HEK293T (cell line): Measurements from ENCODE around the gene OR2A5.
"Not testable (repeated sequence)": the region's sequence is repeated elsewhere in the genome, so short reads cannot be mapped to it uniquely, and the experiment has no call there.

Experiments used
- CTCF ChIA-PET: fragments of 350-600 bp; formaldehyde crosslinking; extraction: SDS; loops from one replicate; lab custom pipeline; 2021; ENCODE audit warnings: antibody characterized with exemption, inconsistent platforms; lab: Yijun Ruan, JAX
- POLR2A ChIA-PET: fragments of 350-600 bp; formaldehyde crosslinking; extraction: SDS; loops from one replicate; lab custom pipeline; 2020; ENCODE audit warnings: antibody characterized with exemption, inconsistent platforms; lab: Yijun Ruan, JAX
- DNase-seq: peaks from one replicate; pipeline ENCODE4 v3.0.0; 2012; ENCODE audit warnings: mixed read lengths; ENCODE audit errors: extremely low spot score
- ARNT ChIP-seq: fragments of 450-650 bp; IDR thresholded peaks from 2 replicates; pipeline ENCODE4 v1.6.1; 2017; ENCODE audit warnings: mild to moderate bottlenecking
- BHLHE40 ChIP-seq: fragments of 450-650 bp; IDR thresholded peaks from 2 replicates; pipeline ENCODE4 v1.6.1; 2016; ENCODE audit warnings: mild to moderate bottlenecking, moderate library complexity, borderline replicate concordance
- CTBP1 ChIP-seq: fragments of 450-650 bp; IDR thresholded peaks from 2 replicates; pipeline ENCODE4 v1.6.1; 2016; ENCODE audit warnings: borderline replicate concordance
- ELF4 ChIP-seq: fragments of 450-650 bp; IDR thresholded peaks from 2 replicates; pipeline ENCODE4 v1.6.1; 2017; ENCODE audit warnings: antibody characterized with exemption
- FOXA1 ChIP-seq: fragments of 450-650 bp; IDR thresholded peaks from 2 replicates; pipeline ENCODE4 v1.6.1; 2016; ENCODE audit warnings: mild to moderate bottlenecking
- FOXK2 ChIP-seq: fragments of 450-650 bp; IDR thresholded peaks from 2 replicates; pipeline ENCODE4 v1.6.1; 2016; ENCODE audit warnings: mild to moderate bottlenecking
- FOXM1 ChIP-seq: fragments of 450-650 bp; IDR thresholded peaks from 2 replicates; pipeline ENCODE4 v1.6.1; 2017; ENCODE audit warnings: mild to moderate bottlenecking, borderline replicate concordance
- HDGF ChIP-seq: fragments of 450-650 bp; IDR thresholded peaks from 2 replicates; pipeline ENCODE4 v1.6.1; 2017; ENCODE audit warnings: antibody characterized with exemption, borderline replicate concordance
- L3MBTL2 ChIP-seq: fragments of 450-650 bp; conservative IDR thresholded peaks from 2 replicates; pipeline ENCODE4 v1.6.1; 2016; ENCODE audit warnings: mild to moderate bottlenecking
- LEF1 ChIP-seq: fragments of 450-650 bp; IDR thresholded peaks from 2 replicates; pipeline ENCODE4 v1.6.1; 2017; ENCODE audit warnings: mild to moderate bottlenecking, borderline replicate concordance
- NFRKB ChIP-seq: fragments of 450-650 bp; IDR thresholded peaks from 2 replicates; pipeline ENCODE4 v1.6.1; 2016; ENCODE audit warnings: mild to moderate bottlenecking, moderate library complexity
- PKNOX1 ChIP-seq: fragments of 450-650 bp; IDR thresholded peaks from 2 replicates; pipeline ENCODE4 v1.6.1; 2016
- SP1 ChIP-seq: fragments of 450-650 bp; IDR thresholded peaks from 2 replicates; pipeline ENCODE4 v1.6.1; 2017
- SUZ12 ChIP-seq: fragments of 450-650 bp; IDR thresholded peaks from 2 replicates; pipeline ENCODE4 v1.6.1; 2016; ENCODE audit warnings: mild to moderate bottlenecking
- TARDBP ChIP-seq: fragments of 450-650 bp; IDR thresholded peaks from 2 replicates; pipeline ENCODE4 v1.6.1; 2016
- ZNF384 ChIP-seq: fragments of 450-650 bp; IDR thresholded peaks from 2 replicates; pipeline ENCODE4 v1.6.1; 2016

OR2A5 gene

DNA sequence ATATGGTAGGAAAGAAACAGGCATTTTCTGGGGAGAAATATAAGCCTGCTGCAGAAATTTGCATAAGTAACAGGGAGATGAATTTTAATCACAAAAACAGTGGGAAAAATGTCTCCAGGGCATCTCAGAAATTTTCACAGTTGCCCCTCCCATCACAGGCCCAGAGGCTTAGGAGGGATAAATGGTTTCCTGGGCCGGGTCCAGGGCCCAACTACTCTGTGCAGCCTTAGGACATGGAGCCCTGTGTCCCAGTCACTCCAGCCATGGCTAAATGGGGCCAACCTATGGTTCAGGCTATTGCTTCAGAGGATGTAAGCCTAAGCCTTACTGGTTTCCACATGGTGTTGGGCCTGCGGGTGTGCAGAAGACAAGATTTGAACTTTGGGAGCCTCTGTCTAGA, 39.4 kb upstream of the OR2A5 start:
- TF ChIP-seq SP1 (no peak), FOXA1 (no peak), BHLHE40 (no peak), ZNF384 (no peak), ELF4 (no peak), FOXK2 (no peak)
- DNase-seq, result no peak
- ChIA-PET CTCF (no interaction called here), POLR2A (no interaction called here)

- DNase-seq, CTCF ChIA-PET, POLR2A ChIA-PET: not testable (repeated sequence)
Measured at GRCh38 chr7:144010061-144010460, 38.7 kb upstream of the OR2A5 start.

- POLR2A ChIA-PET, DNase-seq, CTCF ChIA-PET: not testable (repeated sequence)
Measured at GRCh38 chr7:144010821-144011220, 37.9 kb upstream of the OR2A5 start.

- POLR2A ChIA-PET, result no interaction called here
- TF ChIP-seq PKNOX1, result no peak
- TF ChIP-seq TARDBP, result no peak
- no peak for TF ChIP-seq LEF1
- no peak for TF ChIP-seq HDGF
- TF ChIP-seq NFRKB, result no peak
- TF ChIP-seq FOXK2, result no peak
- no peak for TF ChIP-seq FOXM1
- TF ChIP-seq FOXA1, result no peak
- no peak for TF ChIP-seq CTBP1
- TF ChIP-seq L3MBTL2, result no peak
- TF ChIP-seq SUZ12, result no peak
- no peak for TF ChIP-seq ELF4
- no peak for TF ChIP-seq ARNT
- no peak for TF ChIP-seq SP1
- TF ChIP-seq ZNF384, result no peak
- no peak for TF ChIP-seq BHLHE40
- CTCF ChIA-PET, result interaction anchor here (0.7 kb wide), 1 partner anchor 426 kb away, joined by 4 read pairs; no protein-coding TSS in a partner anchor
- no peak for DNase-seq
Measured at GRCh38 chr7:144011458-144012230, 37.1 kb upstream of the OR2A5 start.

- CTCF ChIA-PET, result no interaction called here
Measured at GRCh38 chr7:144018065-144018464, 30.7 kb upstream of the OR2A5 start.

GRCh38 chr7:144019457-144019856, 29.3 kb upstream of the OR2A5 start:
- ChIA-PET POLR2A (no interaction called here), CTCF (no interaction called here)
- TF ChIP-seq L3MBTL2 (no peak), FOXM1 (no peak), FOXK2 (no peak), HDGF (no peak), LEF1 (no peak), FOXA1 (no peak), BHLHE40 (no peak), ELF4 (no peak)
- DNase-seq, result no peak

More at GRCh38 chr7:144018065-144018464, 30.7 kb upstream of the OR2A5 start:
- no peak for TF ChIP-seq FOXM1
- no peak for TF ChIP-seq ARNT
- DNase-seq, result no peak
- POLR2A ChIA-PET, result no interaction called here

DNA sequence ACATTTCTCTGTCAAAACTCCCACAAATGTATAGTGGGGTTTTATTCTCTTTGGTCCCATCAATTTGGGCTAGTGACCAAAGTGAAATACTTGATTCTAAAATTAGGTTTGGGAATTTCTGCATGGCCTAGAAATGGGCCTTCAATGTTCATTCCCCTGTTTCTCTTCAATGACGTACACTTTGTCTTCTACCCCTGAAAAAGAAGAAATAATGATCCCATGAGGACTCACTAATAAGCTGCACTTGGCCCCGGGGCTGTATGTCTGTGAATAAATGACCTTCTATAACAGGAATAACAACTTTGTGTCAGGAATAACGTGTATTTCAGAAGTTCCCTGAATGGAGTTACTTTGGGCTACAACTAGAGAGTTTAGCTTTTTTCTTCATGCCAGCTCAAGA, 28.4 kb upstream of the OR2A5 start:
- TF ChIP-seq HDGF (no peak), SP1 (no peak), FOXA1 (no peak), LEF1 (no peak), ARNT (no peak), NFRKB (no peak), BHLHE40 (no peak), ELF4 (no peak), TARDBP (no peak), FOXM1 (no peak)
- no peak for DNase-seq
- CTCF ChIA-PET, result interaction anchor here (0.6 kb wide), 2 partner anchors 82 to 425 kb away, joined by 4 to 6 read pairs; no protein-coding TSS in a partner anchor
- POLR2A ChIA-PET, result interaction anchor here (0.6 kb wide), 1 partner anchor 12 kb away, joined by 4 read pairs; no protein-coding TSS in a partner anchor

DNA sequence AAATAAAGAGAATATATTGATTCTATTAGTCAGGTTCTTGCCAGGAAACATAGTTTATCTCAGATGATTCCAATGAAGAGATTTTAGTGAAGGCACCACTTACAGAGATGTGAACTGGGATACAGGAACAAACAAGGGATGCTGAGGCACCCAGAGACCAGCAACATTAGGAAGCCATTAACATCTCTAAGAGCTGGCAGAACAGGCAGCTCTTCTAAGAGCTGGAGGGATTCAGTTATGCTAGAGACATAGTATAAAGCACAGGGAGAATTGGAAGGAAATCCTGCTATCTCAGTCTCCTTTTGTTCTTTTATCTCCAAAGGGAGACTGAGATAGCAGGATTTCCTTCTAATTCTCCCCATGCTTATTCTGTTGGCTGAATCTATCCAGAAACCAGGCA, 26.6 kb upstream of the OR2A5 start:
- POLR2A ChIA-PET, result no interaction called here
- CTCF ChIA-PET, result no interaction called here
- DNase-seq, result no peak
- TF ChIP-seq HDGF (no peak), SP1 (no peak), ARNT (no peak), BHLHE40 (no peak), TARDBP (no peak), CTBP1 (no peak), NFRKB (no peak), FOXA1 (no peak), LEF1 (no peak), ELF4 (no peak), SUZ12 (no peak), ZNF384 (no peak), FOXM1 (no peak), PKNOX1 (no peak), FOXK2 (no peak), L3MBTL2 (no peak)
